Measurements from ENCODE around the gene PHKA2. TPM values are rescaled to one million over a fixed set of nuclear protein-coding genes. Genes with fewer than 3 reads are reported as not detected.

Gene PHKA2
- total RNA-seq, 1 donor = 8.2 TPM

- H3K4me3 ChIP-seq (ENCODE audit: low read depth, low read length) = no peak overlapping the region
- TF ChIP-seq CTCF (IDR thresholded peaks at IDR 0.05; ENCODE audit: insufficient read depth, low read depth, low read length) = no peak
- no peak for DNase-seq (ENCODE audit: low read depth)
These were observed 24.0 kb upstream of the PHKA2 start for GRCh38 chrX:19007868-19008267.

- no peak for TF ChIP-seq CTCF (IDR thresholded peaks at IDR 0.05; ENCODE audit: insufficient read depth, low read depth, low read length)
- H3K4me3 ChIP-seq (ENCODE audit: low read depth, low read length) = no peak overlapping the region
- DNase-seq (ENCODE audit: low read depth) = no peak
These were observed 23.1 kb upstream of the PHKA2 start for GRCh38 chrX:19007011-19007410.

- no peak for TF ChIP-seq CTCF (IDR thresholded peaks at IDR 0.05; ENCODE audit: insufficient read depth, low read depth, low read length)
These were observed 22.0 kb upstream of the PHKA2 start for GRCh38 chrX:19005909-19006308.

GRCh38 chrX:19003756-19004155 is 19.8 kb upstream of the PHKA2 start:
- no peak for DNase-seq (ENCODE audit: low read depth)
- TF ChIP-seq CTCF (IDR thresholded peaks at IDR 0.05; ENCODE audit: insufficient read depth, low read depth, low read length) = no peak
- H3K4me3 ChIP-seq (ENCODE audit: low read depth, low read length) = no peak overlapping the region

More at GRCh38 chrX:19005909-19006308, 22.0 kb upstream of the PHKA2 start:
- no peak overlapping the region for H3K4me3 ChIP-seq (ENCODE audit: low read depth, low read length)
- DNase-seq (ENCODE audit: low read depth) = no peak

DNA sequence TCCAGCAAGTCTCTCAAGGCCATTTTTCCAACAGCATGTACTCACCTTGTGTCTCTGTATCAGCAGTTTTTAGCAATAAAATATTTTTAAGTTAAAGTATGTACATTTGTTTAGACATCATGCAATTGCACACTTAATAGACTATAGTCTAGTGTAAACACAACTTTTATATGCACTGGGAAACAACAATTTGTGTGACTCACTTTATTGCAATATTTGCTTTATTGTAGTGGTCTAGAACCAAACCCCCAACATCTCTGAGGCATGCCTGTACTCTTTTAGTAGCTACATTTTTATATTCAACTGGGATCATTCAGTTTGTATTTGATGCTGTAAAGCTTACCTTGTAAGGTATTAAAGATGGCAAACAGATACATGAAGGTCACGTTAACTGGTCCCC is 14.7 kb upstream of the PHKA2 start:
- no peak overlapping the region for H3K4me3 ChIP-seq (ENCODE audit: low read depth, low read length)
- DNase-seq (ENCODE audit: low read depth) = no peak
- no peak for TF ChIP-seq CTCF (IDR thresholded peaks at IDR 0.05; ENCODE audit: insufficient read depth, low read depth, low read length)

GRCh38 chrX:18997916-18998315 is 14.0 kb upstream of the PHKA2 start:
- no peak for TF ChIP-seq CTCF (IDR thresholded peaks at IDR 0.05; ENCODE audit: insufficient read depth, low read depth, low read length)
- H3K4me3 ChIP-seq (ENCODE audit: low read depth, low read length) = no peak overlapping the region
- DNase-seq (ENCODE audit: low read depth) = no peak

GRCh38 chrX:18996536-18996935 is 12.6 kb upstream of the PHKA2 start:
- no peak for DNase-seq (ENCODE audit: low read depth)
- no peak overlapping the region for H3K4me3 ChIP-seq (ENCODE audit: low read depth, low read length)
- no peak for TF ChIP-seq CTCF (IDR thresholded peaks at IDR 0.05; ENCODE audit: insufficient read depth, low read depth, low read length)
